Esophagus squamous epithelium (tissue), 4 donors: ENCODE results near the gene TVP23B.
"Not testable (repeated sequence)": the region's sequence is repeated elsewhere in the genome, so short reads cannot be mapped to it uniquely, and the experiment has no call there.

Source experiments
- CTCF ChIP-seq, 6 experiments: fragments of 450-650 bp in 4 of 6; fragments of 200-600 bp in 2 of 6; sonication (generic) in 2 of 6; IDR thresholded peaks; one replicate each; pipeline ENCODE4 v1.5.1; 2016 to 2019; ENCODE audit warnings: antibody characterized with exemption in 6 of 6, mild to moderate bottlenecking in 4 of 6, moderate library complexity in 4 of 6
- POLR2A ChIP-seq, 4 donors: fragments of 450-650 bp; IDR thresholded peaks; one replicate each; pipeline ENCODE4 v1.6.1; 2017; ENCODE audit warnings: antibody characterized with exemption in 4 of 4, mild to moderate bottlenecking in 4 of 4, moderate library complexity in 3 of 4

GRCh38 chr17:18746551-18746950, 34.4 kb upstream of the TVP23B start:
- TF ChIP-seq CTCF, POLR2A (IDR thresholded peaks at IDR 0.05): not testable (repeated sequence)
